GM06990 (cell line): ENCODE measurements around the gene HMCN2.

Experiments
- DNase-seq: peaks from one replicate; pipeline ENCODE4 v3.0.0-alpha.2; 2011; ENCODE audit not compliant: insufficient read length; ENCODE audit errors: extremely low read depth
- H3K27me3 ChIP-seq: replicated peaks from 2 replicates; pipeline ENCODE4 v1.6.0; 2011; ENCODE audit warnings: low read length; ENCODE audit not compliant: control insufficient read depth, insufficient read depth
- H3K36me3 ChIP-seq: 2 replicates; pipeline ENCODE4 v1.5.1; 2011; ENCODE audit warnings: low read length; ENCODE audit not compliant: control insufficient read depth, insufficient read depth
- H3K4me3 ChIP-seq: replicated peaks from 2 replicates; pipeline ENCODE4 v1.5.1; 2011; ENCODE audit warnings: low read depth, mild to moderate bottlenecking, control low read depth, low read length
- CTCF ChIP-seq: IDR thresholded peaks from 2 replicates; pipeline ENCODE4 v1.5.1; 2011; ENCODE audit warnings: low read length, control low read depth, mild to moderate bottlenecking, inconsistent platforms; ENCODE audit not compliant: insufficient read depth, poor library complexity, severe bottlenecking

The HMCN2 gene

GRCh38 chr9:130225071-130225470 is 40.5 kb upstream of the HMCN2 start:
- no peak overlapping the region for H3K4me3 ChIP-seq
- no peak for TF ChIP-seq CTCF
- DNase-seq, result no peak
- H3K36me3 ChIP-seq, result no peaks in the 10 kb centered on the region
- no peaks in the 10 kb centered on the region for H3K27me3 ChIP-seq

GRCh38 chr9:130225586-130225985 is 40.0 kb upstream of the HMCN2 start:
- TF ChIP-seq CTCF, result no peak
- no peaks in the 10 kb centered on the region for H3K36me3 ChIP-seq
- no peak overlapping the region for H3K4me3 ChIP-seq
- DNase-seq, result no peak
- H3K27me3 ChIP-seq, result no peaks in the 10 kb centered on the region

- TF ChIP-seq CTCF, result no peak
- no peak overlapping the region for H3K4me3 ChIP-seq
- H3K36me3 ChIP-seq, result no peaks in the 10 kb centered on the region
- no peaks in the 10 kb centered on the region for H3K27me3 ChIP-seq
- no peak for DNase-seq
These were observed 39.4 kb upstream of the HMCN2 start for GRCh38 chr9:130226112-130226511.

- Histone ChIP-seq H3K4me3 (no peak overlapping the region), H3K27me3 (no peaks in the 10 kb centered on the region), H3K36me3 (no peaks in the 10 kb centered on the region)
- DNase-seq, result no peak
- no peak for TF ChIP-seq CTCF
These were observed 37.7 kb upstream of the HMCN2 start for GRCh38 chr9:130227833-130228232.

- no peaks in the 10 kb centered on the region for H3K27me3 ChIP-seq
- H3K36me3 ChIP-seq, result no peaks in the 10 kb centered on the region
- DNase-seq, result no peak
- TF ChIP-seq CTCF, result no peak
- no peak overlapping the region for H3K4me3 ChIP-seq
These were observed 35.8 kb upstream of the HMCN2 start for GRCh38 chr9:130229759-130230158.

- Histone ChIP-seq H3K4me3 (no peak overlapping the region), H3K36me3 (no peaks in the 10 kb centered on the region), H3K27me3 (no peaks in the 10 kb centered on the region)
- TF ChIP-seq CTCF, result no peak
- no peak for DNase-seq
These were observed 34.9 kb upstream of the HMCN2 start for GRCh38 chr9:130230631-130231030.
